Renal pelvis (tissue), 4 donors: ENCODE measurements around the gene NOTCH4. TPM values are rescaled to one million over a fixed set of nuclear protein-coding genes. Genes with fewer than 3 reads are reported as not detected.

ENCODE experiments used
- DNase-seq: peaks from one replicate; pipeline ENCODE4 v3.0.0-alpha.2; 2013
- polyA plus RNA-seq, 3 donors: library from polyadenylated mRNA; unstranded; fragments of 120-200 nt; gene quantifications; one replicate each; pipeline ENCODE4 v1.2.1, GENCODE V29; 2013; ENCODE audit not compliant: insufficient read length in 3 of 3

NOTCH4 gene
- polyA plus RNA-seq, 3 donors: 17.4 to 30.0 (median 24.5) TPM

DNA sequence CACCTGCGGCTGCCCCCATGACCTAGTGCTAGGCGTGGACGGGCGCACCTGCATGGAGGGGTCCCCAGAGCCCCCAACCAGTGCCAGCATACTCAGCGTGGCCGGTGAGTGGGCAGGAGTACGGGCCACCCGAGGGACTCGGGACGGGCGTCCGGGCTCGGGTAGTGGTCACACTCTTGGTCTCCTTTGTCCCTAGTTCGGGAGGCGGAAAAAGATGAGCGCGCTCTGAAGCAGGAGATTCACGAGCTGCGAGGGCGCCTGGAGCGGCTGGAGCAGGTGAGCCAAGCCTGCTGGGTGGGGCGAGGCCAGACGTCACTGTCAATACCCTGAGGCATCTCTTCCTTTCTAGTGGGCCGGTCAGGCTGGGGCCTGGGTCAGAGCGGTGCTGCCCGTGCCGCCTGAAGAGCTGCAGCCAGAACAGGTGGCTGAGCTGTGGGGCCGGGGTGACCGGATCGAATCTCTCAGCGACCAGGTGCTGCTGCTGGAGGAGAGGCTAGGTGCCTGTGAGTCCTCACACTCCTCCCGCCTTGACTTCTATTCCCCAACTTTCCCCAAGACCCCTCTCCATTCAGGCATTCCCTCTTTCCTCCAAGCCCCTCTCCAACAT is 56.6 kb downstream of the NOTCH4 start:
- no peak for DNase-seq

DNA sequence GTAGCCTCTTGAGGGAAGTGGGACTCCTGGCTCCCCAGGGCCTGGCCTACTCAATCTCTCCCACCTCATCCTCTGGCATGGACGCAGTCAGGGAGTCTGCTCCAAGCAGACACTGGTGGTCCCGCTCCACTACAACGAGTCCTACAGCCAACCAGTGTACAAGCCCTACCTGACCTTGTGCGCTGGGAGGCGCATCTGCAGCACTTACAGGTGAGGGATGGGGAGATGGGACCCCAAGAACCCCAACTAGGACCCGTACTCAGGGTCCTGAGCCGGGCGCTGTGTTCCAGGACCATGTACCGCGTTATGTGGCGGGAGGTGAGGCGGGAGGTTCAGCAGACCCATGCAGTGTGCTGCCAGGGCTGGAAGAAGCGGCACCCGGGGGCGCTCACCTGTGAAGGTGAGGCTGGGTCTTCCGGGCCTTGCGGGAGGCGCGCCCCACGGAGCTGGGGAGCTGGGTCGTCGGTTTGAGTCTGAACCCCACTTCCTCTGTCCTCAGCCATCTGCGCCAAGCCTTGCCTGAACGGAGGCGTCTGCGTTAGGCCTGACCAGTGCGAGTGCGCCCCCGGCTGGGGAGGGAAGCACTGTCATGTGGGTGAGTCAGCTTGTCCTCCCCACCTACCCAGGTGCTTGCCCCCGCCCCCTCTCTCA is 57.3 kb downstream of the NOTCH4 start:
- no peak for DNase-seq

DNA sequence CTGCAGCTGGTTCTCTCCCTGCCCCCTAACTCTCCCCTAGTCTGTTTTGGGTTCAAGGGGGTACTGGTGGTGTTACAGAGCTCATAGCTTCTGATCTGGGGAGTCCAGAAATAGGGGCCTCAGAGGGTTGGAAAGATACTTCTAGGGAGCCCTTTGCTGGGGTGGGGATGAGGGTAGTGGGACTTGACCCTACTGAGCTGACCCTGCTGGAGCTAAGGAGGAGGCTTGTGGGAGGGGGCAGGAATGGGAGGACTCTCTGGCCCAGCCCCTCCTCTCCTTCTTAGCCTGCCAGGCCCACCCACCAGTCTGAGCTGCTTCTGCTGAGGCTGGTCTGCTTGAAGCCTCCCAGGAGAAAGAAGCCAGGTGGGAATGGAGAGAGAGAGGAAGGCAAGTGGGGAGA is 59.6 kb downstream of the NOTCH4 start, which contains the start of gene EGFL8:
Gene EGFL8 (plus strand): TSS at position 301 of the 400 bp plus-strand sequence. CDS start 1,571 bp downstream, outside the sequence.
- no peak for DNase-seq

DNA sequence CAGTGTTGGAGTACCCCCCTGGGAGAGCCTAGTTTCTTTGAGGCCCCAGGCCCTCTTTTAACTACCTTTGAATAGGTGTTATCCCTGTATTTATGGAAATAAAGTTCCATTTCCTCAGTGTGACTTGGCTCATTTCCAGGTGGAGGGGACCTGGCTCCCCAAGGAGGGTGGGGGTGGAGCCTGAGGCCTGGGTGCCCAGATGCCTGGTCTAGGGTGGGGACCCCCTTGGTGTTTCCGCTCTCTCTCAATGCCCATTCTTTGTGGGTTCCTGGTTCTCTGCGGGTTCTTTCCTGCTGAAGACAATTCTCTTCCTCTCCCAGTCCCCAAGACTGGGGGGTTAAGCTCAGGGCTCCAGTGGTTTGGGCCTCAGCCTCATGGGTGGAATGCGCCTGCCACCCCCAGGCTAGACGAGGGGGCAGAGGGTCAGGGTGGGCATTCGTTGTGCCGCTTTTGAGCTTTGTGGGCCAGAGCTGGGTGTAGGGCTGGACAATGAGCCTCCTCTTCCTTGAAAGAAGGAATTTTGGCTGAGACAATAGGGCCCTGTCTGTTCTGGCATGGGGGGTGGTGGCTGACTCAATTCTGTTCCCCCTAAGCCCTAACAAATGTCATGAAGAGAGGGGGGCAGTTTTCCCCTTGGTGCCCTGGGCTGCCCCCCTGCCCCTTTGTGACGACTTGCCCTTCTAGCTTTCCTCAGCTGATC is 60.2 kb downstream of the NOTCH4 start:
- DNase-seq: no peak

DNA sequence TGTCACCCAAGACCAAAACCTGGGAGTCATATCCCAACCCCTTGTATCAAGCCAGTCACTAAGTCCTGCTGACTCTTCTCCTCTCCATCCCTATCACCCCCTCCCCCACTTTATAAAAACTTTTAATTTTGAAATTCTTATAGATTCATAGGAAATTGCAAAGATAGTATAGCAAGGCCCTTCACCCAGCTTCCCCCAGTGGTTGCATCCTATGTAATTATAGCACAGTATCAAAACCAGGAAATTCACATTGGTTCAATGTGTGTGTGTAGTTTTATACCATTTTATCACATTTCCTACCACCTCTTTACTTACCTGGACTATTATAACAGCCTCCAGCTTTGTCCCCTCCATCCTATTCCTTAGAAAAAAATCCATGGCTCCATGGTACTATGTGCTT is 65.8 kb downstream of the NOTCH4 start:
- DNase-seq: no peak

DNA sequence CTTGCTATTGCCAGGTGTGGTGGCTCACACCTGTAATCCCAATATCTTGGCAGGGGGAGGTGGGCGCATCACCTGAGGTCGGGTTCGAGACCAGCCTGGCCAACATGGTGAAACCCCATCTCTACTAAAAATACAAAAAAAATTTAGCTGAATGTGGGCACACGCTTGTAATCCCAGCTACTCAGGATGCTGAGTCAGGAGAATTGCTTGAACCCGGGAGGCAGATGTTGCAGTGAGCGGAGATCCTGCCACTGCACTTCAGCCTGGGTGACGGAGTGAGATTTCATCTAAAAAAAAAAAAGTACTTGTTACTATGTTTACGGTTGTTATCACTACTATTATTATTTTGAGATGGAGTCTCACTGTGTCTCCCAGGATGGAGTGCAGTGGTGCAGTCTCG is 67.0 kb downstream of the NOTCH4 start:
- no peak for DNase-seq

DNA sequence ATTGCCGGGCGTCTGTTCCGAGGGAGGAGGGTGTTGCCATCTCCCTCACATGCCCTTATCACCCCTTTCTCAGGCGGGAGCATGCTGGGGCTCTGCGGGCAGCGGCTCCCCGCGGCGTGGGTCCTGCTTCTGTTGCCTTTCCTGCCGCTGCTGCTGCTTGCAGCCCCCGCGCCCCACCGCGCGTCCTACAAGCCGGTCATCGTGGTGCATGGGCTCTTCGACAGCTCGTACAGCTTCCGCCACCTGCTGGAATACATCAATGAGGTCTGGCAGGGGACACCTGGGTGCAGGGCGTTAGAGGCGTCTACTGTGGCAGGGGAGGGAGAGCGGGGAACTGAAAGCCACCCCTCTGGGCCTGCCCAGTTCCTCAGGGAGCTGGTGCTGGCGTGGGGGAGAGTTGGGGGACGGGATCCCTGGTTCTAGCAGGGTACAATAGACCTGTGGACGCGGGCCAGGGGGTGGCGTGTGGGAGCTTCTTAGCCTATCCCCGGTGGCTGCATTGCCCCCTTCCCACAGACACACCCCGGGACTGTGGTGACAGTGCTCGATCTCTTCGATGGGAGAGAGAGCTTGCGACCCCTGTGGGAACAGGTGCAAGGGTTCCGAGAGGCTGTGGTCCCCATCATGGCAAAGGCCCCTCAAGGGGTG is 69.2 kb downstream of the NOTCH4 start:
- peak; percentile 84 for DNase-seq

DNA sequence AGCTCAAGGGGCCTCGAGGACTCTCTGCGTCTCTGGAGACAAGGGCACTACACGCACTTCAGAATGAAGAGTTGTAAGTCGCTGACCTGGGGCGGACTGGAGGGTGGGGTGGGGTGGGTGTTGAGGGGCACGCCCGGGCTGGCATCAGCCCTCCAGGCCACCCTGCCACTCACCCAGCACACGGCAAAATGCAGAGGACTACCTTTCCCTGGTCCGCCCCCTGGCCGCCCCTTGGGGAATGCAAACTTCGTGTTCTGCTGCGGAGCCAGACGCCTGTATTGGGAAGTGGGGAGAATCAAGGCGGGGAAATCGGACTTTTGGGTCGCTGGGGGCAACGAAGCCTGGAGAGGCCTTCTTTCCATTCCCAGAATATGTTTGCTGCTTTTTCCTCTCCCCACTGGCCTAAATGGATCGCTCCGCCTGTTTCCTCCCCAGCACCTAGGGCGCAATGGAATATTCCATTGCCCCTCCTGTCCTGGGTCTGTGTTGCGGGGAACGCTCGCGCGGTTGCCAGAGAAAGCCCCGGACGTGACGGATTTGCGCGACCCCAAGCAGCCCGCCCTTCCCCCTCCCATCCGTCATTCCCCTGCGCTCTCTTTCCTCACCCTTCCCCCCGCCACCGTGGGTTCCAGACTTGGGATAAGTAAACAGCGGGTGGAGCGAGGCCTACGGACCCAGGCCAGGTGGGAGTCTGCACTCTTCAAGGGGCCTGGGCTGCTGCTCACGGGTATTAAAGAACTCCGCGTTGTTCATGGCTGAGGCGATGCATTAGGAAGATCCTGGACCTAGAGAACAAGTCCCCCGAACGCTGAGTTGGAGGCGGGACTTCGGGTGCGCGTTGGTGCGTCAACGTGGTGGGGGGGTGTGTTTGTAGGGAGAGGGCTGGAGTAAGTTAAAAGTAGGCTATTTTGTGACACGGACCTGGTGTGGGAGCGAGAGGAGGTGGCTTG is 70.0 kb downstream of the NOTCH4 start, which contains the start of gene PPT2:
Gene PPT2 (plus strand): TSS at position 578 of the 950 bp plus-strand sequence. CDS start 454 bp downstream, outside the sequence.
- peak; percentile 96 for DNase-seq

DNA sequence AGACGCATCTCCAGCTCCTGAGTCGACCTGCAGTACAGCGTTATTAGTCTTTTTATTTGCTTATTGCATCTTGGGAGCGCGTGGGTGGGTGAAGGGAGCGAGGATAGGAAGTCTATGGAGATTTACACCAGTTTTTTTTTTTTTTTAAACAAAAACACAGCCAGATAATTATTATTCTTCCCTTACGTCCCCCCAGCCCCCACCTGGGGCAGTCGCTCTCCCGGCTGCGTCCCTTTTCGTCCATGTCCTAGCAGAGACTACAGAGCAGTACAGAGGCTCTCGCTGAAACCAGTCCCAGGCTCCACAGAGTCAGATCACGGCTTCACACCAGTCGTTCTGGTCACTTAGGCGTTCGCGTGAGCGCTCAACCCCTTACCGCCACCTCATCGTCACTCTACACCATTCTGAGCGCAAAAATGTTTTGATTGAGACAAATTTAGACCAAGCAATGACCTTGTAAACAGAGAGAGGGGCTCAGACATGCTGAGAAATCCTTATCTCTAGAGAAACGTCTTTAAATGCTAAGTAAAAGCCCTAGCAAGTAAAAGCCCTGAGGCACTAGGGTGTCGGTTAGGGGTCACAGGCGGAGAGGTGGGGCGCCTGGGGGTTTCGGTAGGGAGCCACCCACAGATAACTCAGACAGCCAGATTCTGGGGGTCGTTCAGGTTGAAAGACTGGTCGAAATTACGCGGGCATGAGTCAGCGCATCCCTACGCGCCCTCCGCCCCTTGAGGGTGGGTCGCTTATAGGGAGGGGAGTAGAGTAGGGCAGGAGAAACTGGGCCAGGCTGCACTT is 70.9 kb downstream of the NOTCH4 start:
- DNase-seq: peak; percentile 48

DNA sequence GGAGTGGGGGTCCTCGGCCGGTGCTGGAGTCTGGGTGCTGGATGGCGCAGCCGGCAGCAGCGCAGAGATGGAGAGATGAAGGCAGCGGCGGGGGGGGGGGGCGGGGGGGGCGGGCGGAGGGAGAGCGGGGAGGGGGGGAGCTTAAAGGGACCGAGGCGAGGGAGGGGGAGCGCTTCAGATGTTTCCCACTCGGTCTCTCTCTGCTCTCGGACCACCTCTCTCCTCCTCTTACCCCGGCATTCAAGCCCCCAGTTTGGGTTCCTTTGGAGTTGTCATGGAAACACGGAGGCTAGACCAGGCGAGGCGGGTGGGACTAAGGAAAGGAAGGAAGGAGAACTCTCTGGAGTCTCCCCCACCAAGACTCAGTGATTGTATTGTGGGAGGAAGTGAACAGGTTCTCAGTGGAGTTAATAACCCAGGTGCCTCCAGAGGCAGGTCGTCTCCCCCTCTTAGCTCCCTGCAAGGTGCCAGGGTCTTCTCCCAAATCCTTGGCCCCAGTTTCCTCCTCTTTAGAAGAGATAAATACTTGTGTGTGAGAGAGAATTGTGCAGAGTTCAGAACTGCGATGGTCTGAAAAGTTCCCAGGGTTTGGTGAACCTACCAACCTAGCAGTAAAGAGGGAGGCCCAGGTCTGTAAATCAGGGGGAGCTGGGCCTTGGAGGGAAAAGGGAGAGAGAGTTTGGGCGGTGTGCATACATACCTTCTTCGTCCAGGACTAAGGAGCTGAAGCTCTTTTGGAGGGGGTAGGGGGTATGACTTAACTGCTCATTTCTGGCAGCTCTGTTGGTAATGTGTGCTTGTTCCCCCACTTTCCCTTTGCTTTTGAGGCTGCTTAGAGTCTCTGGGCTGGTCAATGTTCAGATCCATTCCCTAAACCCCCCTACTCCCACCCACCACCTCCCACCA is 71.8 kb downstream of the NOTCH4 start, which contains the start of gene PRRT1:
Gene PRRT1 (minus strand): TSS at position 77 of the 906 bp plus-strand sequence. CDS start 112 bp downstream, outside the sequence.
- no peak for DNase-seq

DNA sequence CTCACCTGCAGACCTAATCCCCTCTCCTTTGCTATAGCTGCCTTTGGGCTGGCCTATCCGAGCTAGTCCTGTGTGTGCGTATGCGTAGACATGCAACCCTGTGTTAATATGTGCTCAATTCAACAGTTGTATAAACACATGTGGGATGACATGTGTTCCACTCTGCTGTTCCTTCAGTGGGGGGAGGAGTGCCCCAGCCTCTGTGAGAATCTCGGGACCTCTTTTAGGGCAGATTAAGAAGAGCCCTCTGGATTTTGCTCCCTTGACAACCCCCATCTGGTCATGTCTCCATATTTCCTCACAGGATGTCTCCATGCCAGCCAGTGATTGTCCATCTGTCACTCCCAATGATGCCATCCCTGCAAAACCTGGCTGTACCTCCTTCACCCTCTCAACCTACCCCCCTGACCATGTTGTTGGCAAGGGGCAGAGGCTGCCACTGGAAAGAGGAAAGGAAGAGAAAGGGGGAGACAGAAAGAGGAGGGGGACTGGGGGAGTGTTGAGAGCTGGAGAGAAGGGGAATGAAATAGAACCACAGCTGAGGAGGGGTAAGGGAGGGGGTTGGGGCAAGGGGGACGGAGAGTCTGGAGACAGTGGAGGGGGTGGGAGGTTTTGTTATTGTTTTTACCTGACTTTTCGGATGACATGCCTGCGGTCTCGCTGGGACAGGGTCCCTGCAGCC is 72.5 kb downstream of the NOTCH4 start:
- DNase-seq: no peak

DNA sequence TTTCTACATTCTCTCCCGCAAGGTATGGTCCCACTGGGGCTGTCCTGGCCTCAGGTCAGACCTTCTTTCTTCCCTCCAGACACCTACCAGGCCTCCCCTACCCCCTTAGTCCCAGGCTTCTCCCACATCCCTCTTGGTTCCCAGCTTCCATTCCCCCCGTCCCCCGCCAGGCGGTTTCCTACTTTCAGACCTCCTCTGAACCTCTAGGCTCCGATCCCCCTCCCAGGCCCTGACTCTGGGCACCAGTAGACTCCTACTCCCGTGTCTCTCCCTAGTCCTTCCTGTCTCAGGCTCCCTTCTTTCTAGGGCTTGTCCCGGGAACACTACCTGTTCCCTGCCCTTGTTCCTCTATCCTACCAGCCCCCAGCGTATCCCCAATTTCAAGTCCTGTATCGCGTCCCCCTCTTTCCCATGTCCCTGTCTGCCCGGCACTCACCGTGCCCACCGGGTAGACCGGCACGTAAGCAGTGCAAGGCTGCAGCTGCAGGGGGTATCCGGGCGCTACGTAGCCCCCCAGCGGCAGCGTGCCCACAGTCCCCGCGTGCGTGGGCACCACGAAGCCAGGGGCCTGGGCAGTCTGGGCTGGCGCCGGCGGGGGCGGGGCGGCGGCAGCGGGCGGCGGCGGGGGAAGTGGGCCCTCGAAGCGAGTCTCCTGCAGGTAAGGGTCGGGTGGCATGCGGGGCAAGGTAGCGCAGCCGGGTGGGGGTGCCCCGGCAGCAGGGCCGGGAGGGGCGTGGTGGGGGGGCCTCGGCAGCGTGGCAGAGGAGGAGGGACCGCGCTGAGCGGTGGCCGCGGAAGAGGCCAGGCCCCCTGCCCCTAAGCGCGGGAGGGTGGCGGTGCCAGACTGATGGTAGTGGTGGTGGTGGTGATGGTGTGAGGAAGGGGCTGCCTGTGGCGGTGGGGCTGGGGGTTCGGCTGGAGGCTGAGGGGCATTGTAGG is 73.7 kb downstream of the NOTCH4 start:
- no peak for DNase-seq

DNA sequence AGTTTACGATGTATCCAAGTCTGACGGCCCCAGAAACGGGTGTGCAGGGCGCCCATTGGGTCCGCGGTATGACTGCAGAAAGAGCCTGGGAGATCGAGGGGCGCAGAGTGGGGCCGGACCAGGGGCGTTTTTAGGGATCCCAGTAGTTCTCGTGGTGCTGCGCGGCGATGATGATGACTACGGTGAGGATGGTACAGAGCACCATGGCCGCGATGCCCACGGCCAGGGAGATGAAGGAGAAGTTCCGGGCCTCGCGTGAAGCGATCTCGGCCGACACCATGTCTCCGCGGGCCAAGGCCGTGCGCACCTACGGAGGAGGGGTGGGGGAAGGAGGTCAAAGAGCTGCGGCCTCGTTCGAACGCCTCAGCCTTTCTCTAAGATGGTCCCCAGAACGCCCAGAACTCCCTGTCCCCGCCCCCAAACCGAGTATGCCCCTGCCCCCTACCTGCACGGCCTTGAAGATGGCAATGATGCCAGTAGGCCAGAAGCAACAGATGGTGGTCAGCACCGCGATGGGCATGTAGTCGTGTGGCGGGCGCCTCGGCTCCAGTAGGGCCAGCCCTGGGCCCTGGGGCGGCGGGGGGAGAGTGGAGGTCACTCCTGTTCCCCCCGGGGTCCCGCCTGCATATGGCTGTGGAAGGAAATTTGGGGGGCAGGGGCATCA is 74.6 kb downstream of the NOTCH4 start:
- DNase-seq: no peak

DNA sequence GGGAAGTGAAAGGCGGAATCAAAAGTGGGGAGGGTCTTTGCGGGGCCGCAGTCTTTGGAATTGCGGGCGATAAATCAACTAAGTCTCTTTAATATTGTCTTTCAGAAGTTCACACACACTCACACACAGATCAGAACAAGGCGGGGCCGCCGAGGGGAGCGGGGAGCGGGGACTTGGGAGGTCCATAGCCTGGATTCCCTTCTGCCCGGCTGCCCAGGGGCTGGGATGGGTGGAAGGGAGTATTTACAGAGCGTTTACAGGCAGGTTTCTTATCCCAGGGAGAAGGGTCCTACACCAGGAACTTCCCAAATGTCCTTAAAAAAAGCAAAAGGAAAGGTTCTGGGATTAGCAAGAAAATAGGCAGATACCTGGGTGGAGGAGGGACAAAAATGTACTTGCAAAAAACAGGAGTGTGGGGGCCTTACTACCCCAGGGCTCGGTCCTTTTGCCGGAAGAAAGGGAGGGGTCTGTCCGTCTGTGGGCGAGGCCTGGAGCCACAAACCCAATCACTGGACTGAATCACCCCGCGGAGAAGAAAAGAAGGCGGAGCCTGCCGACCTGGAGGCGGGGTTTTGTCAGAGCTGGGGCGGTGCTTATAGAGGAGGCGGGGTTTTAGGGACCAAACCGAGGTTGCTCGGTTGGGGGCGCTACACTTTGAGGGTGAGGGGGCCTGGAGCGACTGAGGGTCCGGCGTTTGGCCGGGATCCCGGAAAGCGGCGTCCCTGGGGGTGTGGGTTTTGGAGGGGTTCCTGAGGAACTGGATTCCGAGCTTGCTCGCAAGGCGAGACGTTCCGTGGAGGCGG is 75.4 kb downstream of the NOTCH4 start:
- peak; percentile 78 for DNase-seq

DNA sequence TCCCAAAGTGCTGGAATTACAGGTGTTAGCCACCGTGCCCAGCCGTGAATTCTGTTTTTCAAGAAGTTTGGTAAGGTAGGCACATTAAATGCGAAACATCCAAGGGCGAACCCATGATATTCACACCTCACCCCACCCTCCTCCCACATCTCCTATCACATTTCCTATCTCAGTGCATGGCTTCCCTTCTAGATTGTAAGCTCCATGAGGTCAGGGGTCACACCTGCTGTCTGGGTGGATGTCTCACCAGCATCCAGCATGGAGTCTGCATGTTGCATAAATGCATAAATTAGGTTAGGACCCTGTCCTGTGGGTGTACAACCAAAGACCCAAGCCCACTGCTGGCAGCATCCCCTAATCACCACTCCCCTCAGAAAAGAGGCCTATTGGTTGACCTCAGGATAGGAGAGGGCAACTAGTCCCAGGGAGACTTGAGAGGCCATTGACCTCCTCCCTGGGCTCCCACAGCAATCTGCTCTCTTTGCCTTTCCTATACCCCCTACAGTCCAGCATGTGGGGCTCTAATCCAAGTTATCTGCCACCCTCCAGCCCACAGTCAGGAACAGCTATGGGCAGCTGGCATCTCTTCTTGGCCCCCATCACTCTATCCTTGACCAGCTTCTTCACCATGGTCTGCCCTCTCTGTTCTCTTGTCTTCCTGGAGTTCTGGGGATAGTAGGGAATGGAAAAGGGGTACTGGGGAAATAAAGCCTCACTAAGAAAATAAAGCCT is 76.3 kb downstream of the NOTCH4 start:
- DNase-seq: no peak
